ENCODE data around the gene LRRC40. TPM values are rescaled to one million over a fixed set of nuclear protein-coding genes. Genes with fewer than 3 reads are reported as not detected.

The LRRC40 gene
- polyA plus RNA-seq, 1 donor (not counting 4 experiments of a cell fraction or from before 2014, with no cell fraction given), result 28.5 TPM

GRCh38 chr1:70220517-70221237, 15.3 kb upstream of the LRRC40 start:
- Histone ChIP-seq H3K9me1 (ENCODE audit: control insufficient read depth, extremely low read depth, insufficient read depth, low read length) (no peaks in the 10 kb centered on the region), H2AFZ (ENCODE audit: control insufficient read depth, low read length) (peak overlapping the region; percentile 74), H4K20me1 (ENCODE audit: control insufficient read depth, extremely low read depth, insufficient read depth, low read length) (no peaks in the 10 kb centered on the region), H3K9me3 (ENCODE audit: control insufficient read depth, low read depth, low read length) (no peaks in the 10 kb centered on the region), H3K79me2 (ENCODE audit: control insufficient read depth, insufficient read depth, low read length) (peaks cover 90% of the 10 kb centered on the region), H3K36me3 (ENCODE audit: control insufficient read depth in 2 of 2, extremely low read depth in 1 of 2, insufficient read depth in 2 of 2, low read length in 2 of 2) (peaks cover 8 to 15% of the 10 kb centered on the region in 2 experiments), H3K27me3 (ENCODE audit: control insufficient read depth, extremely low read depth, insufficient read depth, low read length) (no peaks in the 10 kb centered on the region), H3K27ac (ENCODE audit: control insufficient read depth, insufficient read depth, low read length) (peak overlapping the region; percentile 96), H3K9ac (ENCODE audit: control insufficient read depth, extremely low read depth, insufficient read depth, low read length) (peak overlapping the region; percentile 98), H3K4me1 (ENCODE audit: control insufficient read depth, extremely low read depth, insufficient read depth, low read length) (peaks cover 18% of the 10 kb centered on the region), H3K4me3 (ENCODE audit: control insufficient read depth in 2 of 3, extremely low read depth in 1 of 3, insufficient read depth in 2 of 3, low read depth in 1 of 3, low read length in 3 of 3) (peak overlapping the region; percentile 75 to 99 (median 89)), H3K4me2 (ENCODE audit: control insufficient read depth, extremely low read depth, insufficient read depth, low read depth, low read length) (peak overlapping the region; percentile 97)
- TF ChIP-seq CTCF (optimal IDR thresholded peaks at IDR 0.05 in 1 of 3, IDR thresholded peaks at IDR 0.05 in 1 of 3, conservative IDR thresholded peaks at IDR 0.05 in 1 of 3; ENCODE audit: extremely low read depth in 1 of 3, insufficient read depth in 2 of 3, low read length in 3 of 3) (no peak), EZH2 (IDR thresholded peaks at IDR 0.05; ENCODE audit: low read length) (no peak)
- dilution Hi-C loops (cut with MboI; ENCODE audit: extremely low pct_ligation_motif_present, low sequenced_read_pairs), result no loop called here
- DNase-seq (ENCODE audit: low read depth, low spot score) (no peak), FAIRE-seq (no peak)

GRCh38 chr1:70220015-70220414, 14.6 kb upstream of the LRRC40 start:
- Histone ChIP-seq H3K79me2 (ENCODE audit: control insufficient read depth, insufficient read depth, low read length) (peaks cover 90% of the 10 kb centered on the region), H3K27me3 (ENCODE audit: control insufficient read depth, extremely low read depth, insufficient read depth, low read length) (no peaks in the 10 kb centered on the region), H3K9ac (ENCODE audit: control insufficient read depth, extremely low read depth, insufficient read depth, low read length) (no peak overlapping the region), H2AFZ (ENCODE audit: control insufficient read depth, low read length) (no peak overlapping the region), H3K27ac (ENCODE audit: control insufficient read depth, insufficient read depth, low read length) (no peak overlapping the region), H3K9me1 (ENCODE audit: control insufficient read depth, extremely low read depth, insufficient read depth, low read length) (no peaks in the 10 kb centered on the region), H3K4me3 (ENCODE audit: control insufficient read depth in 2 of 3, extremely low read depth in 1 of 3, insufficient read depth in 2 of 3, low read depth in 1 of 3, low read length in 3 of 3) (no peak overlapping the region), H4K20me1 (ENCODE audit: control insufficient read depth, extremely low read depth, insufficient read depth, low read length) (no peaks in the 10 kb centered on the region), H3K4me2 (ENCODE audit: control insufficient read depth, extremely low read depth, insufficient read depth, low read depth, low read length) (no peak overlapping the region), H3K36me3 (ENCODE audit: control insufficient read depth in 2 of 2, extremely low read depth in 1 of 2, insufficient read depth in 2 of 2, low read length in 2 of 2) (peaks cover 8 to 14% of the 10 kb centered on the region in 2 experiments), H3K4me1 (ENCODE audit: control insufficient read depth, extremely low read depth, insufficient read depth, low read length) (peaks cover 18% of the 10 kb centered on the region), H3K9me3 (ENCODE audit: control insufficient read depth, low read depth, low read length) (no peaks in the 10 kb centered on the region)
- no peak for DNase-seq (ENCODE audit: low read depth, low spot score)
- TF ChIP-seq EZH2 (IDR thresholded peaks at IDR 0.05; ENCODE audit: low read length) (no peak), CTCF (optimal IDR thresholded peaks at IDR 0.05 in 1 of 3, IDR thresholded peaks at IDR 0.05 in 1 of 3, conservative IDR thresholded peaks at IDR 0.05 in 1 of 3; ENCODE audit: extremely low read depth in 1 of 3, insufficient read depth in 2 of 3, low read length in 3 of 3) (no peak)
- dilution Hi-C loops (cut with MboI; ENCODE audit: extremely low pct_ligation_motif_present, low sequenced_read_pairs), result no loop called here
- no peak for FAIRE-seq
